ENCODE results near the gene CXXC1.

GRCh38 chr18:50232419-50232818, 55.1 kb downstream of the CXXC1 start:
- no peak for TF ChIP-seq RAD21 (IDR thresholded peaks at IDR 0.05)
- TF ChIP-seq, protein P1, sequence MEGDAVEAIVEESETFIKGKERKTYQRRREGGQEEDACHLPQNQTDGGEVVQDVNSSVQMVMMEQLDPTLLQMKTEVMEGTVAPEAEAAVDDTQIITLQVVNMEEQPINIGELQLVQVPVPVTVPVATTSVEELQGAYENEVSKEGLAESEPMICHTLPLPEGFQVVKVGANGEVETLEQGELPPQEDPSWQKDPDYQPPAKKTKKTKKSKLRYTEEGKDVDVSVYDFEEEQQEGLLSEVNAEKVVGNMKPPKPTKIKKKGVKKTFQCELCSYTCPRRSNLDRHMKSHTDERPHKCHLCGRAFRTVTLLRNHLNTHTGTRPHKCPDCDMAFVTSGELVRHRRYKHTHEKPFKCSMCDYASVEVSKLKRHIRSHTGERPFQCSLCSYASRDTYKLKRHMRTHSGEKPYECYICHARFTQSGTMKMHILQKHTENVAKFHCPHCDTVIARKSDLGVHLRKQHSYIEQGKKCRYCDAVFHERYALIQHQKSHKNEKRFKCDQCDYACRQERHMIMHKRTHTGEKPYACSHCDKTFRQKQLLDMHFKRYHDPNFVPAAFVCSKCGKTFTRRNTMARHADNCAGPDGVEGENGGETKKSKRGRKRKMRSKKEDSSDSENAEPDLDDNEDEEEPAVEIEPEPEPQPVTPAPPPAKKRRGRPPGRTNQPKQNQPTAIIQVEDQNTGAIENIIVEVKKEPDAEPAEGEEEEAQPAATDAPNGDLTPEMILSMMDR (IDR thresholded peaks at IDR 0.05; ENCODE audit: low read depth, low read length, missing input control) = no peak
